Skeletal muscle cell (primary cell): ENCODE data around the gene TCF3.

Experiments used
- DNase-seq: peaks from one replicate; pipeline ENCODE4 v3.0.0-alpha.2; 2010; ENCODE audit warnings: low read depth
- H3K4me3 ChIP-seq: 2 replicates; pipeline ENCODE4 v1.5.1; 2011; ENCODE audit warnings: low read depth, mild to moderate bottlenecking, control low read depth, low read length, moderate library complexity

Gene TCF3

DNA sequence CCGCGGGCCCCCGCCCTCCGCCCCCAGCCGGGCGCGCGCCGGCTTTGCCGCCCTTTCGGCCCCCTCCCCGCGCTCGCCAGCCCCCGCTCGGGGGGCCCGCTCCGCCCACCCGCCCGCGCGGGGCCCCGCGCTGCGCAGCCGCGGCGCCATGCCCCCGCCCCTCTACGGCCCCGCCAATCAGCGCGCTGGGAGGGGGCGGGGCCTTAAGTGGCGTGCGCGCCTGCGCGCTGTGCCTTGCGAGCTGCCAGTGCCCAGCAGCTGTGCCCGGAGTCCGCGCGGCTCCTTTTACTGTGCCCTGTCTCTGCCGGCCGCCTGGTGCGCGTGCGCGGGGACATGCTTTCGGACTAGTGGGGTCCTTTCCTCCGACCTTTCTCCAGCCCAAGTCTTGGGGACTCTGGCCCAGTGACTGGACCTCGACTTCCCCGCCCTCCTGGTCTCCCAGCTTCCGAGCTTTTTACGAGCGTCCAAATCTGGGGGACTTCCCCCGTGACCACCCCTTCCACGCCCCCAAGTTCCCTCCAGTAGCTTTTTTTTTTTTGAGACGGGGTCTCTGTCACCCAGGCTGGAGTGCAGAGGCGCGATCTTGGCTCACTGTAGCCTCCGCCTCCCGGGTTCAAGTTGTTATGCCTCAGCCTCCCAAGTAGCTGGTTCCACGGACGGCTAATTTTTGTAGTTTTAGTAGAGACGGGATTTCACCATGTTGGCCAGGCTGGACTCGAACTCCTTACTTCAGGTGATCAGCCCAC is 59.5 kb downstream of the TCF3 start, which contains the start of gene MBD3:
Gene MBD3, minus strand, starts transcription at position 111 of the 746 bp plus-strand sequence. CDS start 234 bp downstream, outside the sequence.
- peak; percentile 77 for DNase-seq
- H3K4me3 ChIP-seq = peak within 1 kb of the TSS; percentile 93

DNA sequence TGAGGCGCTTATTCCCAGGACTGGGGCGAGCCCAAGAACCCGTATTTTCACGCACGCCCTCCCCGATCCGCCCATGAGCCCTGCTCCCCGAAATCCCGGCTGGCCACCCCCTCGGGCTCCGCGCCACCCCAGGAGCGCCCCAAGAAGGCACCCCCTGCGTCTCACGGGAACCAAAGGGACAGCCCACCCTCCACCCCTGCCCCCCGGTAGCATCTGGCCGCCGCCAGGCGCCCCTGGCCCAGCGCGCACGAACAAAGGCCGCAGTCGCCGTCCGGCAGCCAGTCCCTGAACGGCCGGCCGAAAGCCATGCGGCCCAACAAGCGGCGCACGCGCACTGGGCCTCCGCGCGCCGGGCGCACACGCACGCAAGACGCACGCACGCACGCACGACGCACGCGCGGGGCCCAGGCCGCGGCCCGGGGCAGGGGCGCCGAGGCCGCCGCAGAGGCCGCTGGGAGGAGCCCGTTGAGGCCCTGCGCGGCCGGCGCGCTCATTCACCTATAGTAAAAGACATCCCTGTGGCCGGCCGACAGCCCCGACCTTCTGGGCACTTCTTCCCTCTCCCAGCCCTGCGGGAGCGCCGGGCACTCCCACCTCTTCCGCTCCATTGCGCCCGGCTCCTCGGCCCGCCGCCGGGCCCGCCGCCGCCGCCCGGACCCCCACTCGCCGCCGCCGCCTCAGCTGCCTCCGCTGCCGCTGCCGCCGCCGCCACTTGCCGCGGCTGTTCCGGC is 60.2 kb downstream of the TCF3 start:
- peak; percentile 61 for DNase-seq
- peak overlapping the region; percentile 93 for H3K4me3 ChIP-seq

DNA sequence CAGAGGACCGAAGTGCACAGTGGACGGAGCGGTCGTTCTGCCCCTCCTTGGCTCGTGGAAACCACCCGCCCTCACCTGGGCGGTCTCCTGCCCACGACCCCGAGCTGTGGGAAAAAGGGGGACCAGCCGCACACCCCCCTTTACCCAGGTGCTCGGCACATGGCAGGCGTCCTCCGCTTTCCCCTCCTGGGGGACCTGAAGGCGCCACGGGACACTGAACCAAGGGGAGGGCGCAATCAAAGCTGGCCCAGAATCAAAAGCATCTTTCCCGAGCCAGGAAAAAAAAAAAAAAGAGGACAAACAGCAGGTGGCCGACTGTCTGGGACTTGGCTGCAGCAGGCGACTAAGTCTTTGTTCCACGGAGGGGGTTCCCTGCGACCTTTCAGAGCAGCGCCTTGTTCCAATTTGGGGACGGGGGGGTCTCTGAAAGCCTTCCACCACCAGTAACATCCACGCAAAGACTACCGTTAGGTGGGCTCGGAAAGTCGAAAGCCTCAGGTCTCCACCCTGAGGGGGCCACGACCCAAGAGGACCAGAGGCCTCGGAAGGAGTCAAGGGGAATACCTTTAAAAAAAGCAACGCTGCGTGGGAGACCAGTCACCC is 60.9 kb downstream of the TCF3 start:
- H3K4me3 ChIP-seq = peak overlapping the region; percentile 93
- no peak for DNase-seq

DNA sequence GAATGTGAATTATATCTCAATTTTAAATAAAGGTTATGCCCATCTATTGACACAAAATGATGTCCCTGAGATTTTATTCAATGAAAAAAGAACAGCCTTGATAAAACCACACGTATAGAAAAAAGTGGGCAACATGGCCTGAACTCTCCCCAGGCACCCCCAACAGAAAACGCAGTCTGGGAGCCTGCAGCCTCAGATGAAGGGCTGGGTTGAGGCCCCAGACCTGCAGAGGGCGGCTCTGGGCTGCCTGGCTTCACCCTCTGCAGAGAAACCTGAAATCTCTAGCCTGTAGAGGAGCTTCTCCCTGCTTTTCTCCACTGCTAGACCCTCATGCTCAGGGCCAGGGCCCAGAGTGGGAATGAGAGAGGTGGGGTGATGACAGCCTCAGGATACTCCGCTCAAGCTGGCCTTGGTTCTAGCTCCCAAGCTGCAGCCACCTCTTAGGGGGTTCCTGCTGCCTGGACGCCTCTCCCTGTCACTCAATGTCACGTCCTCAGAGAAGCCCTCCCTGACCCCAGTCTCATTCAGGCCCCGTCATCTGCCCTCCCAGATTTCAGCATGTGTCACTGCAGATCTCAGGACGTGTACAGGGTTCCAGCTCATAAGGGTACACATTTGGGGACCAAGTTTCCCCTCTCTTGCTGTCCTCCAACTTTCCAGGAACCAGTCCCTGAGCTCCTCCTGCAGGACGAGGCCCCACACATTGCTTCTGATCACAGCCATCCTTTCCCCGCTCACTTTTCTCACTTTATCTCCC is 61.6 kb downstream of the TCF3 start:
- DNase-seq = no peak
- H3K4me3 ChIP-seq = peak overlapping the region; percentile 93

DNA sequence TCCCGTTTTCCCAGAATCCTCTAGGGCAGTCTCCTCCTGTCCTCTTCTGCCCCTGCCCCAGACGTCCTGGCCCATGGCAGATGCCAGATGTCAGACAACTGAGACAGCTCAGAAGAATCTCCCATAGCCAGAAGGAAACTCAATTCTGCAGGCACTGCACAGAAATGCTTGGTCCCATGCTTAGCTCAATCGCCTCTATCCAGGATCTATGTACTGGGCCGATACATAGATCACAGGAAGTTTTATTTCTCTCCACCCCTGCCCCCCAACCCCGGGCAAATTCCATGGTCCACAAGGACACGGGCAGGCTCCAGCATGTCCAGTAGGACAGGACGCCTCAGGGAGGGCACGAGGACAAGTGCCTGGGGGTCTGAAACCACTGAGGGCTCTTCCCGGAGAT is 64.5 kb downstream of the TCF3 start:
- no peak overlapping the region for H3K4me3 ChIP-seq
- no peak for DNase-seq

DNA sequence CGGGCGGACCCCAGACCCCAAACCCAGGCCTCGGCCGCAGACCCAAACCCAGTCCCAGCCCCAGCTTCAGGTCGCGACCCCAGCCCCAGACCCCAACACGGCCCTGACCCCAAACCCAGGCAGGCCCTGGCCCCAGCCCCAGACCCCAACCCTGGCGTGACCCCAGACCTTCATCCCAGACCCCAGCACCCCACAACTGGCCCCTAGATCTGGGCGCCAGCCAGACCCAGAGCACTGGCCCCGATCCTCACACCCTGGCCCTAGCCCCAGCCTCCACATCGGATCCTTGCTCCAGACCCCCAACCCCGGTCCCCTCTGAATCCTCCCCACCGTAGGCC is 67.2 kb downstream of the TCF3 start:
- no peak for DNase-seq
- H3K4me3 ChIP-seq = no peak overlapping the region

DNA sequence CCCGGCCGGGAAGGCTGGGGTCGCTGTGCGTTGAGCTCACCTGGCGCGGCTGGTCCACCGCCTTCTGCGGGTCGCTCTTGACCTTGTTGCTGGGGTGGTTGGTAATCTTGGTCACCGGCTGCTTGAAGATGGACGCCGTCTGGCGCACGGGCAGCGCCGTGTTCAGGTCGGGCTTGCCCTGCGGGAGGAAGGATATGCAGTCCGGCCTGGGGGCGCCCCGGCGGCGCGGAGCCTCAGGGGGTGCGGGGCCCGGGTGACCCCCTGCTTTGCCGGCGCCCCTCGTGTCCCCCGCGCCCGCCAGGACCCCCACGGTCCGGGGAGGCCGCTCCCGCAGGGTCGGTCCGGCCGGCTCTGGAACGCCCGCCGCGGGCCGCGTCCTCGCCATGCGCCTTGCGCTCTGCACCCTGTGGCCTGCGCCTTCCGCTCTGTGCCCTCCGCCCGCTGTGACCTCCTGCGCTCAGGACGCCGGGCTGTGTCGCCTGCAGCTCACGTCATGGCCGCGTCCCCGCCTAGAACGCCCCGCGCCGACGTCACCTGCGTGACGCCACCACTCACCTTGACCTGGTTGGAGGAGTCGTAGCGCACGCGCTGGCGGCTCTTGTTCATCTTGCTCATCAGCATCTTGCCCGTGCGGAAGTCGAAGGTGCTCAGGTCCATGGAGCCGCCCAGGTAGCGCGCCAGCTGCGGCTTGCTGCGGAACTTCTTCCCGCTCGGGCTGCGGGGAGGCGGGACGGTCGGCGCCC is 67.7 kb downstream of the TCF3 start:
- H3K4me3 ChIP-seq = no peak overlapping the region
- DNase-seq = no peak

DNA sequence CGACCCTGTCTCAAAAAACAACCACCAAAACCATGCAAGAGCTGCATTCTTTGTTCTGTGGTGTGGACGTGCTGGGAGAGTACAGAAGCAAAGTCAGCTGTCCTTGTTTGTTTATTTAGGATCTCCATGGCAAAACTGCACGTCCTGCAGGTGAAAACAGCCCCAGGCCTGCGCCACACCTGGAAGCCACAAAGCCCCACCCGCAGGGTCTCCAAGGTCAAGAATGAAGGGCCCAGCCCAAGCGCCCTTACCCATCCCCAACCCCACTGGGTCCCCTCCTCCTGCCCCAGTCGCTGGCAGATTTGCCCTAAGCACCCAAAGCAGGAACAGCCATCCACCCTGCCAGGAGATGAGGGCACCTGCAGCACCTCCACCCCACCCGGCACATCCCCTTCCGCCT is 70.2 kb downstream of the TCF3 start:
- no peak for DNase-seq

DNA sequence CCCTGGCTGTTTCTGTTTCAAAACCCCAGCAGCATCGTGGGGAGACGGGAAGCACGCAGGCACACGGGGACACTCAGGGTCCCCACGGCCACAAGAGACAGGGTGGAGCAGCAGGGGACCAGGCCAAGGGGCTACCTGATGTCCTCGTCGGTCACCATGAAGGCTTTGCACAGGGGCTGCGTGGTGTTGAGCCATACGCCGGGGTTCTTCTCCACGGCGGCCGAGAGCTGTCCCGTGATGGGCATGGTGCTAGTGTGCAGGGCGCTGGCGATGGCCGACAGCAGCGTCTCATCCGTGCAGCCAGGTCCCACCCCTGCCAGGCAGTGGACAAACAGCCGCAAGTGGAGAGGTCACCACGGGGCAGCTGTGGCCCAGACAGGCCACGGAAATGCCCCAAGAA is 71.5 kb downstream of the TCF3 start:
- no peak overlapping the region for H3K4me3 ChIP-seq

More for the DNA sequence above, 70.2 kb downstream of the TCF3 start:
- H3K4me3 ChIP-seq = no peak overlapping the region

DNA sequence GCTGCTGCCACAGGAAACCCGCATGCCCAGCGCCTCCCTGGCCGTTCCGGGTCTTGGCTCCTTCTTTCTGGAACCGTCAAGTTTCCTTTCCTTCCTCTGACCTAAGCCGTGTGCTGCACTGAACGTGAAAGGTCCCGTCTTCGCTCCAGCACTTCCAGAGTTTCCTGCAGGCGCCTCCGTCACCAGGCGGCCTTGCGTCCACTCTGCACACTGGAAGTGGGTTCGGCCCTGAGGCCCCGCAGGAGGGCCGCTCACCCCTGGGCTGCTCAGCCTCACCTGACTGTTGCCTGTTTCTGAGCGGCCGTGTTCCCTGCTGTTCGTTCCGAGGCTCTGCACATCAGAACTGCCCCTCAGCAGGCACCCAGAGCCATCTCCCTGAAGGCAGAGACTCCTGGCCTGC is 72.0 kb downstream of the TCF3 start:
- DNase-seq = no peak
- H3K4me3 ChIP-seq = no peak overlapping the region

More for the DNA sequence above, 71.5 kb downstream of the TCF3 start:
- DNase-seq = no peak

DNA sequence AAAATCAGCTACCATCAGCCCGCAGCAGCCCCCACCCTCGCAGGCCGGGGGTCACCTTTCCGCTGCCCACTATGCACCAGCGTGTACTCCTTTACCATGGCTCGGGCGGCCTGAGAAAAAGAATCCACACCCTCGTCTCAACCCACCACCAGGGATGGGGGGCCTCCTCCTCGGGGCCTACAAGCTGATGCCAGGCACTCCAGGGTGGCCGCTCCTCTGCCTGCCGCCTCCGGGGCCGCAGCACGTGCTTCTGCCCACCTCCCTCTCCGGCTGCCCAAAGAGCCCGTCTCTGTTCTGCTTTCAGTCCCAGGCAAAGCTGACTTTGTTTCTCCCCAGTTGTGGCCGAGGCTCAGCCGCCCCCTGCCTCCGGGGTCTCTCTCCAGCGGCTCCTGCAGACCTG is 73.2 kb downstream of the TCF3 start:
- no peak for DNase-seq

DNA sequence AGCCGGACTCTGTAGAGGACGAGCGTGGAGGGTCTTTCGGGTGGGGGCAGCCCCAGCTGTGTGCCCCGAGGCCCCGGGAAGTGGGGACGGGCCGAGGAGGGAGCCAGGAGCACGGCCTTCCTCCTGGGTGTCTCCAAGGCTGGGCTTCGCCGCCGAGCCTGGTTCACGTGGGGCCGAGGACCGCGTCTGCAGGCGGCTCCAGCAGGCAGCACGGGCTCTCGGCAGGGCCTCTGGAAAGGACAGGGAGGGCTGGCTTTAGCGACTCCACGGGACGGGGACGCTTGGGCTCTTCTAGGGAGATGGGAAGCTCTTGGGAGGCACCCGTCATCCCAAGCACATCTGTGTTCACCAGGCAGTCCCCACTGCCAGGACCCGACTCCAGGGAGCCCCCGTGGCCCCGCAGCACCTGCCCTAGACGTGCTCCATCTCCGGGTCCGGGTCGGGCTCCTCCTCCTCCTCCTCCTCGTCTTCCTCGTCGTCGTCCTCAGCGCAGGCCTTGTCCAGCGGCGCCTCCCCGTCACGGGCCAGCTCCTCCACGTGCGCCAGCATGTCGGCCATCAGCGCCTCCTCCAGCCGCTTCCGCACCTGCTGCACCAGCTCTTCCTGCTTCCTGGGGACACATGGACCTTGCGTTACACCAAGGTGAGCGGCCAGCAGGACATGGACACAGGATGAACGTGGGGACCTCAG is 74.3 kb downstream of the TCF3 start:
- DNase-seq = no peak
- H3K4me3 ChIP-seq = no peak overlapping the region

More for the DNA sequence above, 73.2 kb downstream of the TCF3 start:
- H3K4me3 ChIP-seq = no peak overlapping the region

DNA sequence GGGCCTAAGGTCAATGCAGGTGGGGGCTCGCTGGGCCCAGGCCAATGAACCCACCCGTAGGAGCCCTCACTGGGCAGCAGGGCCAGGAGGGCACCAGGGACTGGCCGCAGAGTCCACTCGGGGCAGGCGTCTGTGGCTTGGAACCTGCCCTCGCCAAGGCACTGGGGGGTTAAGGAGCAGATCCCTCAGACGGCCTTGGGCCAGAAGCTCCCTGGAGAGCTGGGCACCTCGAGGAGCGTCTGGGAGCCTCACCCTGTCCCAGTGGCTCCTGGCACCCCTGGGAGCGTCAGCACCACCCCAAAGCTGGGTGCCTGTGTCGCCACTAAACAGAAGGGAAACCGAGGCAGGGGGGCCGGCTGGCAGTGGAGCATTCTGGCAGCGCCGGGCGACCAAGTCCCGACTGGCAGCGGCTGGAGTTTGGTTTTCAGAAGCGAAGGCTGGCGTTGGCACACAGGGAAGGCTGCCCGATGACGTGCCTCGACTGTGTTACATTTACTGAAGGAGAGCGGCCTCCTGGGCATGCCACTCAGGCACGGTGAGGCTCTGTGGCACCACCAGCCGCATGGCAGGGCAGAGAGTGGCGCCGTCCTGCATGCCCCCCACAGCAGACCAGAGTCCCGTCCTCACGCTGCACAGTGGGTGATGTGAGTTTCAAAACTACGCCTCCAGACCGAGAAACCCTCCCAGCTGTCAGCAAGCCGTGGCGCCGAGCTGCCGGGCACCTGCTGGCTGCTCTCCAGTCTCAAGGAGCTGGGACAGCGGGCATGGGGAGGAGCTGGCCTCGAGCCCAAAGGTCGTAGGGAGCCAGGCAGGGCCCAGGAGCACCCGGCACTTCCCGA is 75.1 kb downstream of the TCF3 start:
- no peak for DNase-seq
- no peak overlapping the region for H3K4me3 ChIP-seq

DNA sequence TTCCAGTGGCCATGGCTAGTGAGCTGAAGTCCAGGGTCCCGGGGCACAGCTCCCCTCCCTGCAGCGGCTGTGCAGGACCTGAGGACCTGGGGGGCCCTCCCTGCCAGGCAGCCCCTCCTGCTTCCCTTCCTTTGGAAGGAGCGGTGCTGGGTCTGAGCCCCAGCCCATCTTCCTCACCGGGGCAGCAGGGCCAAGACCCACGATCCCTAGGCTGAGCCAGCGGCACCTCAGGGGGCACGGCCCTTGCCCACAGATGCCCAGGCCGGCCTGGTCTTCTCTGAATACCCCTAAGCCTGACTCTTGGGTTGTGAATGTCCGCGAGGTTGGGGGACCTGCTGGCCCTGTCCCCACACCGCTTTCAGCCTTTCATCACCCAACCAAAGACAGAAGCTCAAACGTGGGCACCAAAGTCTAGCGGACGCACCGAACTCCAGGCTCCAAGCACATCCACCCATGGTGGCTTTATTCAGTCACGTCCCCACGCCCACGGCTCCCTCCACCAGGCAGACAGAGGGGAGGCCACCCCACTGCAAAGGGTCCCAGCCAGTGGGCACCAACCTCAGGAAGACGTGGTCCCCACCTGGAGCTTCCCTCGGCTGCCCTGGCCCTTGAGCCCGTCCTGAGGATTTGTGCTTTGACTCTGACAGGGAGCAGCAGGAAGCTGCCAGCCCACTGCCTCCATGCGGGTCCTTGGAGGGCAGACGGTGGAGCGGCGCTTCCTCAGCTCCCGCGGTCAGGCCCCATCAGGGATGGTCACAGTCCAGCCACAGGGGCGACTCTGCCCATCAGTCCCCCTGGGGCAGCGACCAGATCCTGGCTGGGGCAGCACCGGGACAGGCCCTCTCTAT is 75.9 kb downstream of the TCF3 start:
- H3K4me3 ChIP-seq = no peak overlapping the region
- no peak for DNase-seq

DNA sequence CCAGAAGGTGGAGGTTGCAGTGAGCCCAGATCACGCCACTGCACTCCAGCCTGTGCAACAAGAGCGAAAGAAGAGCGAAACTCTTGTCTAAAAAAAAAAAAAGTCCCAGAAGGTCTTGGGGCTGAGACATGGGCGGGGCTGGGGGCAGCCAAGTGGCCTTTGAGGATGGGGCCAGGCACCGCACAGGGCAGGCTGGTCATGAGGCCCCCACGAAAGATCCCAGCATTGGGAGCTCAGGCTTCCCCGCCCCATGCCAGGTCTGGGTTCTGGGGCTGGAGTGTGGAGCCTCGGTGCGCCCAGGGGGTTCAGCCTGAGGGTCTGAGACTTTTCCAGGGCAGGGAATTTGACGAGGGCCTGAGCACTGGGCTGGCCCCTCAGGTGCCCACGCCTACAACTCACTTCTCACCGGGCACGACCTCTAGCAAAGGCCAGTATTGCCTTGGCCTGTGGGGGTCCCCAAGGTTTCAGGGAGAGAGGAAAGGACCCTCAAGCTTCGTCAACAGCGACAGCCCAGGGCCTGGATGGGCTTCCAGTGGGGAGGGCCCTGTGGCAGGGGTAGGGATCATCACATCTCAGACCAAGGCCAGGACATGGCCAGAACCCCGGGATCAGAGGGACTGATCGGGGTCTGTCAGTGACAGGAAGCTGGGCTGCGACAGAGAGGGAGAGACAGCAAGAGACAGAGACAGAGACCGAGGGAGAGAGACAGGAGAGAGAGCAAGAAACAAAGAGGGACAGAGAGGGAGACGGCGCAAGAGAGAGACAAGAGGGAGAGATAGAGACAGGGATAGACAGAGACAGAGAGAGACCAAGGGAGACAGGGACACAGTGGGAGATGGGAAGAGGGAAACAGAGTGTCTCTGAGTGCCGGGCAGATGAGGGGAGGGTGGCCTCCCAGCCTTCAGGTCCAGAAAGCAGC is 76.8 kb downstream of the TCF3 start:
- H3K4me3 ChIP-seq = no peak overlapping the region
- DNase-seq = no peak
